SKM-1 (cell line): ENCODE results near the gene OR8B12.

Experiments
- DNase-seq: peaks from one replicate; lab custom pipeline; 2025; ENCODE audit not compliant: unreplicated experiment; lab: John Stamatoyannopoulos, UW

Gene OR8B12

DNA sequence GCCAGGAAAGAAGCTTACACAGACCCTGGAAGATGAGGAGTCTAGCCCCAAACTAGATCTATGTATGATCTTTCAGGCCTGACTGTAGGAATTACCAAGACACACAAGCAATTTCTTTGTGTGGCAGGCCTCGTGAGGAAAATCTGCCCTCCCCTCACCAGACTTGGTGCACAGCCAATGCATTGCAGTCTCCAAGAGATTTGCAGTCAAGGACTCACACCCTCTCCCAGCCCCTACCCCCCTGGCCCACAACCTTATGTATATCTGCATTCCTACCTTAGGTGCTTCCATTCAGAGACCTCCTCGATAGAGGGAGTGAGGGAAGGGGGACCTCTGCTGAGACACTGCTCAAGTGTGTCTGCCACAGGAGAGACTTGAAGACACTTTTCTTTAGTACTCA lies 9.8 kb downstream of the OR8B12 start:
- no peak for DNase-seq

DNA sequence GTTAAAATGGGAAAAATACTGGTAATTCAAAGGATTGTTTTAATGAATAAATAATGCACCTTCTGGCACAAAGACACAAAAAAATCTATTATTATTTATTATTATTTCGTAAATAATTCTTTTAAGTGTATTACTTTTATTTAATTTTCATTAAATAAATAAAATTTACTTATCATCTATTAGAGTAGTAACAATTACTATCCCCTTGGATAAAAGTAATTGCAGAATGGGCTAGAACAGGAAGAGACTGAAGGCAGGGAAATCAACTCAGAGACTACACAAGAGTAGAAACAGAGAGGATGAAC lies 23.0 kb downstream of the OR8B12 start:
- no peak for DNase-seq

DNA sequence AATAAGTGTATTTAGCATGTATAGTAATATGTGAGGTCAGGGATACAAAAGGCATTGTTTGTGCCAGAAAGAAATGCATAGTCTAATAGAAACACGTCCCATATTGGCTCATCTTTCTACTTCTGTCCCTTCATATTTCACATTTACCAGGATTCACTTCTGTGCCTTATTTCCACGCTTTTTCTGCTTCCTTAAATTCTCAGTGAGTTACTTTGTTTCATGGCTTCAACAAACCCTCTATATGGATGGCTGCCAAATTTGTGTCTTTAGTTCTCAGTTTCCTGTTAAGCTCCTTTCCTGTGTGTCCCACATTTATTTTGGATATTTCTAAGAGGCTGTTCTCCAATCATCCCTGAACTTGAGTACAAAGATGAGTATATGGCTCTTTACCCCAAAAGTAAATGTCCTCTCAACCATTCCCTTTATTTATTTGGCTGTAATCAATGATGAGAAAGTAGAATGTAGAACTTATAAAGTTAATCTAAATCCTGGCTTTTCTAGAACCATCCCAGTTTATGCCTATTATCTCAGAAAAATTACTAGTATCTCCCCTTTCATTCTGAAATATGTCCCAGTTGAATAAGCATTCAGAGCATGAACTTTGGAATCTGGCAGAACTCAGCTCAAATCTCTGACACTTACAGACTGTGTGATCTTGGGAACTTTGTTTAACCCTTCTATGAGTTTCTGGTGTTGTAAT lies 23.5 kb downstream of the OR8B12 start:
- no peak for DNase-seq

DNA sequence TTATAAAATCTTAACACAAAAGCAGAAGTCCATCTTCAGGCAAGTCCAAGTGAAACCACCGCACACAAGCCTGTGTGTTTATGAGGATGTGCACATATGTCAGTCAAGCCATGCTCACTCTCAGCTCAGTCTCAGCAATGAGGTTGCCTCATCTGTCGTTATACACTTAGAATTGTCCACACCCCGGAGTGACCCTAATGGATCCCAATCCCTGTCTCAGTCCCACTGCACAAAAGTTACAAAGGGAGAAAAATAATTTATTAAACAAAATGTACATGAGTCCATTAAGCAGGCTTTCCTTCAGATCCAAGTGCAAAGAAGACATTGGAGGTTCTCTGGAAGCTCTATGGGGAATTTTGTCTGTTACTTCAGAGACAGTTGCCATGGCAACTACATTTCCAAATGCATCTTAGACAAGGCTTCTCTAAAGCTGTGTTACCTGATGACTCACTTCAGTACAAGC lies 24.4 kb downstream of the OR8B12 start:
- no peak for DNase-seq

DNA sequence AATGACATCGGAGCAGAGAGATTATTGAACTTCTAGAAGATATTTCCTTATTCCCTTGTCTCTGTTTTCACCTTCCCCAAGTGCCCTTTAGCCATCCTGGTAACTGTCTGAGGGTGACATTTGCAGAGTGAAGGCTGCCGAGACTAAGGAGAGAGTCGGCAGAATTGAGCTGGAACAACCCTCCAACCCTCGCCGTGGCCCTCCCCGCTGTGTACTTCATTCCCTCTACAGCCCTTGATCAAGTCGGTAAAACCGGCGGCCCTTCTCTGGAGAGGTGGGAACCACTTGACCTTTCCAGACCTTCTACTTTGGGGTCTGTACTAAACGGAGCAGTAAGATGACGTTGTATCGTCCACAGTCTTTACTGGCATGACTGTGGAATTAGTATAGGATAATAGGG lies 26.1 kb downstream of the OR8B12 start:
- DNase-seq, result no peak

DNA sequence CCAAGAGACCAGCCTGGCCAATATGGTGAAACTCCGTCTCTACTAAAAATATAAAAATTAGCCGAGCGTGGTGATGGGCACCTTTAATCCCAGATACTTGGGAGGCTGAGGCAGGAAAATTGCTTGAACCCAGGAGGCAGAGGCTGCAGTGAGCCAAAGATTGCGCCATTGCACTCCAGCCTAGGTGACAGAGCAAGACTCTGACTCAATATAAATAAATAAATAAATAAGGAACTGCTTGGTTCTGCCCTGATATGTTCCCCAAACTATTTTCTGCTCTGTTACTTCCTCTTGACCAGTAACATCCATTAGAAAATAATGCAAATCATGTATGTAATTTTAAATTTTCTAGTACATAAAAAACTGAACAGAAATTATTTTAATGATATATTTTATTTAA lies 28.8 kb downstream of the OR8B12 start:
- peak; percentile 16 for DNase-seq

DNA sequence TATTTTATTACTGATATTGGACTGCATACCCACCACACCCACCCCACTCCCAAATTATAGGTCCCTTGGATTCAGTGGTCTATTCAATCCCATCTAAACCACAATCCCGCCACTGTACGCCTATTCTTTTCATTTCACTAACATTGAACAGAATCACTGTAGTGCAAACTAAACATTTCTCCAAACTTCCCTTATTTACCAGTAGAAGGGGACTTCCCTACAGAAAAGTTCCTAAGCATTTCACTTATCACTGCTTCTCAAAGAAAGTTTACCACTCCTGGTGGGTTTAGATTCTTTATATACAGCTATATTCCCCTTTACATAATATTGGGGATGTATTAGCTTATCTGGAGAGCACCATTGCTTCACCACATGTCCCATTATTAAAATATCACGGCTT lies 29.3 kb downstream of the OR8B12 start:
- DNase-seq, result no peak

DNA sequence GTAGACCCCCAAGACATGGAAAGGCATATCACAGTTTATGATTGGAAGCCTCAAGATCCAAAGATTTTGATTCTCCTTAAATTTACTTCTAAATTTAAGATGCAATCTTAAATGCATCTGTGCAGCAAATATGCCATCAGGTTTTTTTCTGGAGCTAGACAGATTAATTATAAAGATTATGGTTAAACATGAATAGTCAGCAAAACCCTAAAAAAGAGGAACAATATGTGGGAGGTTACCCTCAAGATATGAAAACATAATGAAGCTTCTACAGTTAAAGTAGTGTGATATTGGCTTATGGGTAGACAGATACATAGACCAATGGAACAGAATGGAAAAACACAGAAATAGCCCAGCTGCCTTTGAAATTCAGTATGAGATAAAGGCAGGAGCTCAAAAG lies 31.7 kb downstream of the OR8B12 start:
- no peak for DNase-seq

DNA sequence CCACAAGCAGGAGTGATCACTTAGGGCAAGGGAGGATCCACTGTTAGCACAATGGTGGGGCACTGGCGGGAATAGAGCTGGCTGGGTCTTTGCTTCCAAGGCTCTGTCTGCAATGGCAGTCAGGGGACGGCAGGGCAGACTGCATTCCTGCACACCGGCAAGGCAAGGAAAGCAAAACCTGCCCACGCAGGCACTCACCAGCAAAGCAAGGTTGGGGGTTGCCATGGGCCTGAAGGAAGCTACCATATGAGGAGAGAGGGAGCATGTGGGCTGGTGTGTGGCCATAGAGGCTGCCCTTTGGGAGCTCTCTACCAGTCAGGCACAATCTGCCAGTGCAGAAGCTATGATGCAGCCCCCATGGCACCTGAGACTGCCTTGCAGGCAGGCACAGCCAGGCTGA lies 33.2 kb downstream of the OR8B12 start:
- no peak for DNase-seq

DNA sequence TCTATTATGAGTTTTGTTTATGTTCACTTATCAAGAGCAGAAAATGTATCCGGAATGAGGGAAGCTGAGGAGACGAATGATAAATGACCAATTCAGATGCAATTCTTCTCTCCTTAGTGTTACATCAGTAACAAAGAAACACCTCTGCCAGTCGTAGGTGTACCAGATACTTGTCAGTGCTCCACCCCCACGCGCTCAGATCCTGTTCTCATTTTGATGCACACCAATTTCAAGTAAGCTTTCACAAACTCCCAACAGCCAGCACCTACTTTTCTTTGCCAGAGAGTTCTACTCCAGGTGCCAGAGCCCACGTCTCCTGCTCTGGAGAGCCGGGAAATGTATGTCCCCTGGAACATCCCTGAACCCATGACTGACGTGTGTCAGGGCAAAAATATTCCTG lies 43.7 kb downstream of the OR8B12 start:
- DNase-seq, result no peak

DNA sequence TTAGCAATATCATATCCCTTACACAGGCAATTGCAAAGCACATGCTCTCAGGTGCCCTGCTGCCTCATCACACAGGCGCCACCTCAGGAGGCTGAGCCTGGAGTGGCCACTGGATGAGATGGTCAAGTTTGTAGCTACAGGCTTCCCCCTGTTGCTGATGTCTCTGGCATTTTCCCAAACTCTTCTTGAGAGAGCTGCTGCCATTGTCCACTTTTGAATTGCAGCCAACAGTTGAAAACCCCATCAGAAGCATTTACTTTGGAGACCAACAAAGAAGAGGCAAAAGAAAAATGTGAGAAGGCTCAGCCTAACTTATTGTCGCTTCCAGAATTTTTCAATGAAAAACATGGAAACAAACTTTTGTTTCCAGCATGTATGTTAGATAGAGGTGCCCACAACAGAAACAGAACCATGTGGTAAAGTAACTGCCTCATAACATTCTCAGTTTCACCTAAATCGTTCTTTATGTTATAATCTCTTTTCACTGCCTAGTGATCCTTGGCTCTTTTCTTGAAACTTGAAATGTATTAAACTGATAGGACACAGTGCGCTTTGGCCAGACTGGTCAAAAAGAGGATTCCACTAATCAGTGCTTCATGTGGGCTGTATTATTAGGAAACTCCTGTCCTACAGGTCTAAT lies 50.3 kb downstream of the OR8B12 start:
- no peak for DNase-seq
